Measurements from ENCODE around the gene IL19.

GRCh38 chr1:206771338-206771692 lies 742 bp downstream of the IL19 start:
- TF ChIP-seq CTCF (IDR thresholded peaks at IDR 0.05) (no peak), POLR2A (IDR thresholded peaks at IDR 0.05) (no peak)
